Naive thymus-derived CD8-positive, alpha-beta T cell (primary cell): ENCODE data around the gene CCDC146. TPM values are rescaled to one million over a fixed set of nuclear protein-coding genes. Genes with fewer than 3 reads are reported as not detected.
"Not testable (repeated sequence)": the region's sequence is repeated elsewhere in the genome, so short reads cannot be mapped to it uniquely, and the experiment has no call there.

Experiments used
- ATAC-seq, 2 donors: fragments of 150-1000 bp; cut with Tn5 transposase in 1 of 2; sonication (Bioruptor Pico), chemical (Tn5 transposase) in 1 of 2; 1 replicate in 1 of 2; 2 replicates in 1 of 2; pipeline ENCODE4 v1.10.0; 2021; ENCODE audit warnings: mild to moderate bottlenecking in 2 of 2, moderate library complexity in 2 of 2
- POLR2A ChIA-PET: fragments of 350-600 bp; sonication (Branson Sonifier 250); formaldehyde crosslinking; loops from one replicate; lab custom pipeline; 2021; ENCODE audit warnings: antibody characterized with exemption; lab: Charles Lee
- DNase-seq, 10 donors: peaks; one replicate each; pipeline versions ENCODE4 v3.0.0 to v3.0.0-alpha.2; 2020 to 2022
- H3K27ac Mint-ChIP-seq, 10 donors: one replicate each; pipeline ENCODE4 v1.8.0; 2020 to 2022; ENCODE audit warnings: mild to moderate bottlenecking in 10 of 10, mixed read lengths in 10 of 10, moderate library complexity in 4 of 10, inconsistent platforms in 1 of 10
- H3K27me3 Mint-ChIP-seq, 5 donors: one replicate each; pipeline ENCODE4 v1.8.0; 2021 to 2022; ENCODE audit warnings: mixed read lengths in 5 of 5
- H3K36me3 Mint-ChIP-seq, 3 donors: one replicate each; pipeline ENCODE4 v1.8.0; 2020 to 2022; ENCODE audit warnings: mixed read lengths in 3 of 3, mild to moderate bottlenecking in 2 of 3, inconsistent platforms in 1 of 3
- H3K4me1 Mint-ChIP-seq, 4 donors: one replicate each; pipeline ENCODE4 v1.8.0; 2021 to 2022; ENCODE audit warnings: mixed read lengths in 4 of 4
- H3K4me3 Mint-ChIP-seq, 10 donors: one replicate each; pipeline ENCODE4 v1.8.0; 2020 to 2022; ENCODE audit warnings: mild to moderate bottlenecking in 10 of 10, mixed read lengths in 10 of 10, moderate library complexity in 6 of 10, inconsistent platforms in 1 of 10
- H3K9me3 Mint-ChIP-seq, 9 donors: one replicate each; pipeline ENCODE4 v1.8.0; 2020 to 2022; ENCODE audit warnings: mixed read lengths in 9 of 9, mild to moderate bottlenecking in 3 of 9, inconsistent platforms in 1 of 9, moderate library complexity in 1 of 9
- polyA plus RNA-seq, 3 donors: library from polyadenylated mRNA; unstranded; fragments of 300-500 nt; fragmentation: Illumina TruSeq; gene quantifications; one replicate each; pipeline ENCODE4 v1.2.3, GENCODE V29; 2021
- total RNA-seq, 8 experiments: library from RNA in 2 of 8; stranded (reverse) in 2 of 8; gene quantifications; one replicate each; pipeline ENCODE4 v1.2.3 and lab custom pipeline; 2021 to 2026

CCDC146 gene
- total and polyA plus RNA-seq, 5 experiments from 2014 or later, result 2.3 to 11.5 (median 3.4) TPM

GRCh38 chr7:77216181-77216845, 93.9 kb downstream of the CCDC146 start:
- POLR2A ChIA-PET, result no interaction called here
- no peak overlapping the region for H3K27ac Mint-ChIP-seq
- peaks cover 2 to 18% (median 6%) of the 10 kb centered on the region in 3 donors for H3K36me3 Mint-ChIP-seq
- no peaks in the 10 kb centered on the region for H3K27me3 Mint-ChIP-seq
- H3K4me3 Mint-ChIP-seq, result no peak overlapping the region
- DNase-seq, result no peak
- ATAC-seq, result no peak
- peaks cover under 1 to 4% (median 2%) of the 10 kb centered on the region in 4 donors for H3K4me1 Mint-ChIP-seq
- peaks cover 3 to 14% (median 7%) of the 10 kb centered on the region in 9 donors for H3K9me3 Mint-ChIP-seq

GRCh38 chr7:77217474-77218185, 95.2 kb downstream of the CCDC146 start:
- H3K4me1 Mint-ChIP-seq, result peaks cover 7 to 16% (median 14%) of the 10 kb centered on the region in 4 donors
- POLR2A ChIA-PET, result no interaction called here
- no peak overlapping the region for H3K27ac Mint-ChIP-seq
- no peak overlapping the region for H3K4me3 Mint-ChIP-seq
- H3K9me3 Mint-ChIP-seq, result peaks cover 3 to 14% (median 7%) of the 10 kb centered on the region in 9 donors
- no peaks in the 10 kb centered on the region for H3K27me3 Mint-ChIP-seq
- DNase-seq, result no peak
- H3K36me3 Mint-ChIP-seq, result peaks cover 2 to 18% (median 5%) of the 10 kb centered on the region in 3 donors
- ATAC-seq, result no peak

- H3K36me3 Mint-ChIP-seq, result peaks cover 4 to 21% (median 5%) of the 10 kb centered on the region in 3 donors
- H3K27ac Mint-ChIP-seq, H3K4me3 Mint-ChIP-seq, H3K27me3 Mint-ChIP-seq, ATAC-seq, DNase-seq: not testable (repeated sequence)
- POLR2A ChIA-PET, result interaction anchor here (0.9 kb wide), 1 partner anchor 20 kb away, joined by 3 read pairs; the partner anchor contains the start of gene FGL2
- H3K9me3 Mint-ChIP-seq, result peaks cover 3 to 14% (median 7%) of the 10 kb centered on the region in 9 donors
- H3K4me1 Mint-ChIP-seq, result peaks cover 17 to 29% (median 26%) of the 10 kb centered on the region in 4 donors
Observed at GRCh38 chr7:77219701-77220331, 97.4 kb downstream of the CCDC146 start.

DNA sequence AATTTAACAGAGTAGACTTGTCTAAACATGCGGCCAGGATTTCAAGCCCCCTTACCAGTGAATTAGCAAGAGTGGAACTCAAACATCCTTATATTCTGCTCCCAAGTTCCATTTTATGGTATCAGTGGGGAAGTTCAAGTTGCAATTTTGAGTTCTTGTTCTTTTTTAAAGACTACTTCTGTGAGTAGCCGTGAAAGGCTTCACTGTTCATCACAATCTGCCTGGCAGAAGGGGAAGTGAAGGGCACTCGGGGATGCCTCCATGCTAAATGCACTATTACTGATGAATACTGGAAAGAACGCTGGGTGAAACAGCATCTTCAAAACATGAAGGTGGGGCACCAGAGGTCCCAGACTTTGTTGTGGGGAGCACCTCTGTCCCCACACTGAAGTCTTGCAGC, 99.7 kb downstream of the CCDC146 start:
- DNase-seq (no peak), ATAC-seq (no peak)
- H3K4me3 Mint-ChIP-seq, result peak overlapping the region in 2 of 10 donors; percentile 5 to 8
- peaks cover 3 to 14% (median 7%) of the 10 kb centered on the region in 9 donors for H3K9me3 Mint-ChIP-seq
- H3K4me1 Mint-ChIP-seq, result peaks cover 17 to 29% (median 26%) of the 10 kb centered on the region in 4 donors
- peaks cover 4 to 23% (median 5%) of the 10 kb centered on the region in 3 donors for H3K36me3 Mint-ChIP-seq
- POLR2A ChIA-PET, result no interaction called here
- H3K27me3 Mint-ChIP-seq, result no peaks in the 10 kb centered on the region
- H3K27ac Mint-ChIP-seq, result peak overlapping the region in 5 of 10 donors; percentile 7 to 66 (median 39)

- Mint-ChIP-seq H3K27ac (peak overlapping the region in 9 of 10 donors; percentile 0 to 84 (median 49)), H3K36me3 (peaks cover 4 to 26% (median 5%) of the 10 kb centered on the region in 3 donors), H3K9me3 (peaks cover 3 to 15% (median 7%) of the 10 kb centered on the region in 9 donors), H3K27me3 (no peaks in the 10 kb centered on the region), H3K4me1 (peaks cover 17 to 29% (median 26%) of the 10 kb centered on the region in 4 donors), H3K4me3 (peak overlapping the region in 6 of 10 donors; percentile 1 to 55 (median 17))
- ATAC-seq (peak; percentile 75 to 91), DNase-seq (peak in 3 of 10 donors; percentile 9 to 31 (median 16))
- POLR2A ChIA-PET, result no interaction called here
Observed at GRCh38 chr7:77222819-77223218, 100.4 kb downstream of the CCDC146 start.

DNA sequence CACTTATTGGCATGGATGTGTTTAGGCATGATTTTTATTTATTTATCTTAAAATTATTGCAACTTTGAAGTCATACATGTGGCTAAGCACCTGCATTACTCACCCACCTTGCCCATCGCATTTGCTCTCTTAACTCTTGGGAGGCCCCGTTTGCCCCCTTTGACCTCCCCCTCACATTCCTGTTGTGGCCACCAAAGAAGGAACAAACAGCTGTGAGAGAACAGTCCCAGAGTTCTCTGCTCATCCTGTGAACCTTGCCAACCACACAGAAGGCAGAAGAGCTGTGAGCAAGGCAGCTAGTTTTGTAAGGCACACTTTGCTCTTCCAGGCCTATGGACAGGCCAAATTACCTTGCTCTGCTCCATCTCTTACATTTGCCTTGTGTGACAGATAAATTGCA, 100.8 kb downstream of the CCDC146 start:
- Mint-ChIP-seq H3K4me1 (peaks cover 17 to 29% (median 26%) of the 10 kb centered on the region in 4 donors), H3K4me3 (peak overlapping the region in 2 of 10 donors; percentile 31 to 55), H3K9me3 (peaks cover 3 to 19% (median 8%) of the 10 kb centered on the region in 9 donors), H3K27me3 (no peaks in the 10 kb centered on the region), H3K36me3 (peaks cover 4 to 30% (median 9%) of the 10 kb centered on the region in 3 donors), H3K27ac (peak overlapping the region in 7 of 10 donors; percentile 1 to 78 (median 50))
- ATAC-seq (peak in 1 of 2 donors; percentile 35), DNase-seq (no peak)
- POLR2A ChIA-PET, result no interaction called here

GRCh38 chr7:77226357-77226839, 104.0 kb downstream of the CCDC146 start:
- H3K4me1 Mint-ChIP-seq, result peaks cover 16 to 25% (median 24%) of the 10 kb centered on the region in 4 donors
- H3K36me3 Mint-ChIP-seq, result peaks cover 12 to 40% (median 22%) of the 10 kb centered on the region in 3 donors
- no peaks in the 10 kb centered on the region for H3K27me3 Mint-ChIP-seq
- H3K27ac Mint-ChIP-seq, result no peak overlapping the region
- DNase-seq (no peak), ATAC-seq (no peak)
- H3K9me3 Mint-ChIP-seq, result peaks cover 9 to 33% (median 20%) of the 10 kb centered on the region in 9 donors
- POLR2A ChIA-PET, result no interaction called here
- no peak overlapping the region for H3K4me3 Mint-ChIP-seq

- ATAC-seq, DNase-seq, H3K4me3 Mint-ChIP-seq, H3K27me3 Mint-ChIP-seq, H3K27ac Mint-ChIP-seq, POLR2A ChIA-PET, H3K4me1 Mint-ChIP-seq: not testable (repeated sequence)
- H3K36me3 Mint-ChIP-seq, result peaks cover 13 to 45% (median 27%) of the 10 kb centered on the region in 3 donors
- peaks cover 9 to 41% (median 22%) of the 10 kb centered on the region in 9 donors for H3K9me3 Mint-ChIP-seq
Observed at GRCh38 chr7:77228795-77229194, 106.4 kb downstream of the CCDC146 start.

DNA sequence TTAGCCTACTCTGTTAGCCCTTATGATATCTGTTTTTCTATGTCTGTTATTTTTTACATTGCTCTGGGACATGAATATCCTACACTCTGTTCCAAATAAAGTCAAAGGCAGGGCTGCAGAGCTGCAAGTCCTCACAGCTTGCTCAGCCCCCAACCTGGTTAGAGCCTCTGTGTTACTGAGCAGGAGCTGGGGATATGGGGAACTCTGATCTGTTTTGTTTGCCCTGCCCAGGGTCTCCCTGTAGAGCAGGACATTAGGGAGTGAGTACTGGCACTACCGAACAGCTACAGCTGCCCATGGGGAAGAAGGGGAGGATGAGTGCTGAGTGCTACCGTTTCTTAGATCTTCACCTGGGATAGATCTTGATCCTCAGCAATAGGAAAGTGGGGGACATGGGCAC, 110.1 kb downstream of the CCDC146 start:
- Mint-ChIP-seq H3K27ac (no peak overlapping the region), H3K9me3 (peaks cover 9 to 41% (median 22%) of the 10 kb centered on the region in 9 donors), H3K4me3 (no peak overlapping the region), H3K27me3 (no peaks in the 10 kb centered on the region), H3K36me3 (peaks cover 19 to 50% (median 32%) of the 10 kb centered on the region in 3 donors), H3K4me1 (peaks cover 0 to 2% (median under 1%) of the 10 kb centered on the region in 4 donors)
- ATAC-seq, result no peak
- DNase-seq, result no peak
- POLR2A ChIA-PET, result no interaction called here

DNA sequence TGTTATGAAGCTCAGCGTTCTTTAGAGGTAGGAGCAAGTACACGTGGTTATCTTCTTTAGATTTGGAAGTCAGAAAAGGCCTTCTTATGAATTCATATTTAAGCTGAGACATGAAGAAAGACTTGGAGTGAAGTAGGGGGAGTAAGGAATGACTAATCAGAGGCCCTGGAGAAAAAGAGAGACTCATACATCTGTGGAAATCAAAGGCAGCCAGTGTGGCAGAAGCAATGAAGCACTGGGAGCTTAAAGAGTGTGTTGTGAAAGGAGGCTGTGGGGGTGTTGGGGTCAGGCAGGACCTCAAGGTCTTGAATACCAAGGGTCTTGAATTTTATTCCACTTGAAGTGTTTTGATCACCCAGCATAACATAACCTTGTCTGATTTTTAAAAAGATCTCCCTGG, 112.9 kb downstream of the CCDC146 start:
- POLR2A ChIA-PET, result no interaction called here
- H3K9me3 Mint-ChIP-seq, result peaks cover under 1 to 19% (median 9%) of the 10 kb centered on the region in 9 donors
- peaks cover 9 to 24% (median 18%) of the 10 kb centered on the region in 4 donors for H3K4me1 Mint-ChIP-seq
- DNase-seq, result no peak
- no peak overlapping the region for H3K4me3 Mint-ChIP-seq
- peak overlapping the region in 1 of 10 donors; percentile 52 for H3K27ac Mint-ChIP-seq
- ATAC-seq, result no peak
- no peaks in the 10 kb centered on the region for H3K27me3 Mint-ChIP-seq
- H3K36me3 Mint-ChIP-seq, result peaks cover 19 to 34% (median 32%) of the 10 kb centered on the region in 3 donors

GRCh38 chr7:77238703-77239136, 116.3 kb downstream of the CCDC146 start:
- Mint-ChIP-seq H3K27ac (no peak overlapping the region), H3K36me3 (peaks cover 16 to 32% (median 22%) of the 10 kb centered on the region in 3 donors), H3K27me3 (no peaks in the 10 kb centered on the region), H3K4me3 (no peak overlapping the region), H3K4me1 (peaks cover 9 to 24% (median 20%) of the 10 kb centered on the region in 4 donors), H3K9me3 (no peaks in the 10 kb centered on the region)
- POLR2A ChIA-PET, result no interaction called here
- no peak for DNase-seq
- ATAC-seq, result no peak

GRCh38 chr7:77239471-77239870, 117.1 kb downstream of the CCDC146 start:
- H3K4me1 Mint-ChIP-seq, result peaks cover 9 to 24% (median 20%) of the 10 kb centered on the region in 4 donors
- H3K36me3 Mint-ChIP-seq, result peaks cover 16 to 35% (median 22%) of the 10 kb centered on the region in 3 donors
- H3K27ac Mint-ChIP-seq, result no peak overlapping the region
- no peak for DNase-seq
- H3K9me3 Mint-ChIP-seq, result no peaks in the 10 kb centered on the region
- H3K4me3 Mint-ChIP-seq, result peak overlapping the region in 6 of 10 donors; percentile 1 to 37 (median 8)
- no peaks in the 10 kb centered on the region for H3K27me3 Mint-ChIP-seq
- POLR2A ChIA-PET, result interaction anchor here (1.1 kb wide), 1 partner anchor 40 kb away, joined by 3 read pairs; the partner anchor contains the start of gene FGL2
- no peak for ATAC-seq
